ENCODE measurements around the gene MACROD1. TPM values are rescaled to one million over a fixed set of nuclear protein-coding genes. Genes with fewer than 3 reads are reported as not detected.

Gene MACROD1
- total and polyA plus RNA-seq, 2 donors, result 9.7 to 16.6 TPM

DNA sequence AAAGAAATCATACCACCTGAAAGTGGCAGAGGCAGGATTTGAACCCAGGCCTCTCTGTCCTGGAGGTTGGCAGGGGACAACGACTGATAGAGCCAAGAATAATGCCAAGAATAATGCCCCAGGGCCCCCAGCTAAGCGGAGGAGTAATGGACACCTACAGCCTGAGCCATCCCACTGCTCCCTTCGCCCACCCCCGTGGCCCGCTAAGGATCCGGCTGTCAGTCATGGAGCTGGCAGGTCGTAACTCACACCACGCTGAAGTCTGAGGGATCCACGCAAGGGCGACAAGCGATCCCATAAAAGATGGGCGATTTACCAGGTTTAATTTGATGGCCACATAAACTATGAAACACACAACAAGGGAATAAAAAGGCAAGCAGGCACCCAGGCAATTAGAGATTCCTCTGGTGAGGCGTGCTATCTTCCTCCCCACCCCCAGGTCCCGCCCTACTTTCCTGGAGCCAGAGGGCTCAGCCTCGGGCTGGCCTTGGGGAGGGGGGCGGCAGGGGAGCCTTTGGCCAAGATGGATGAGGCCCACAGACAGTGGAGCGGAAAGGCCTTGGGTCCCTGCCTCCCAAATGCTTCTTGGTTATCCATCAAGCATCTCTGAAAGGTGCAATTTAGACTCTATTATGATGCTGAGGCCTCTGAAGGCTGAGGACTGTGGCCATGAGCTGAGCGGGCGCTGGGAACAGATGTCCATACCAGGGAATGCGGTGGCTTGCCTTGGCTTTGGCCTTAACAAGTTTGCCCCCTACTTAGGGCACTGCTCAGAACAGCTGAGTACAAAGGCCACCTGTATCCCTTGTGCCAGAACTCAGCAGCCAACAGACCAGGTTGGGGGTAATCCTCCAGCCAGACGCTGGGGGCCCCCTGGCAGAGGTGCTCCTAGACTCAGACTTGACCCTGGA is 55.2 kb downstream of the MACROD1 start:
- 90% methylated on average over 21 of the region's 21 CpGs for WGBS
- Histone ChIP-seq H3K27ac (ENCODE audit: low read depth in 1 of 2, low read length in 1 of 2) (no peak overlapping the region), H3K4me3 (ENCODE audit: low read length in 2 of 2) (no peak overlapping the region), H3K9me3 (ENCODE audit: control insufficient read depth in 2 of 2, insufficient read depth in 1 of 2, low read length in 1 of 2) (no peaks in the 10 kb centered on the region), H3K27me3 (ENCODE audit: control insufficient read depth in 2 of 2, insufficient read depth in 1 of 2, low read length in 1 of 2) (no peaks in the 10 kb centered on the region), H3K36me3 (ENCODE audit: control insufficient read depth in 2 of 2, insufficient read depth in 2 of 2, low read length in 1 of 2) (no peaks in the 10 kb centered on the region), H3K4me1 (ENCODE audit: control insufficient read depth in 2 of 2, insufficient read depth in 2 of 2, low read length in 2 of 2) (no peaks in the 10 kb centered on the region)
- no peak for DNase-seq (ENCODE audit: low read depth in 6 of 9, low spot score in 9 of 9)

DNA sequence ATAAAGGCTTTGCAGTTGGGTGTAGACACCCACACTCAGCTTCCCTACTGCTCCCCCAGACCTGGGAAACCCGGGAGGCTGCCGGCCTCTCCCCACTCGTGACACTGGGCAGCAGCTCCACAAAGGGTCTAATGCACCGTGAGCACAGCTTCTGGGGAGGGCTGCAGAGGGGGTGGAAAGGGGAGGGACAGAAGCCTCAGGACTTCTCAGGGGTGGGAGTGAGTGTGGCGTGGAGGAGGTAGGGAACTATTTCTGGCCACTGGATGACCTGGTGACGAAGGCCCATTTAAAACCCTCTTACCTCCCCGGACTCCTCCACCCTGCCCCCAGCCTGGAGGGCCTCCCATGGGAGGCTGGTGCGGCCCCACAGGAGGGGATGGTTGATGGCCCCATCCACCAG is 56.6 kb downstream of the MACROD1 start:
- 96% methylated on average over 8 of the region's 8 CpGs for WGBS
- no peaks in the 10 kb centered on the region for H3K9me3 ChIP-seq (ENCODE audit: control insufficient read depth in 2 of 2, insufficient read depth in 1 of 2, low read length in 1 of 2)
- H3K27me3 ChIP-seq (ENCODE audit: control insufficient read depth in 2 of 2, insufficient read depth in 1 of 2, low read length in 1 of 2), result no peaks in the 10 kb centered on the region
- DNase-seq (ENCODE audit: low read depth in 6 of 9, low spot score in 9 of 9), result no peak
- no peaks in the 10 kb centered on the region for H3K4me1 ChIP-seq (ENCODE audit: control insufficient read depth in 2 of 2, insufficient read depth in 2 of 2, low read length in 2 of 2)
- no peak overlapping the region for H3K4me3 ChIP-seq (ENCODE audit: low read length in 2 of 2)
- H3K36me3 ChIP-seq (ENCODE audit: control insufficient read depth in 2 of 2, insufficient read depth in 2 of 2, low read length in 1 of 2), result no peaks in the 10 kb centered on the region
- no peak overlapping the region for H3K27ac ChIP-seq (ENCODE audit: low read depth in 1 of 2, low read length in 1 of 2)

DNA sequence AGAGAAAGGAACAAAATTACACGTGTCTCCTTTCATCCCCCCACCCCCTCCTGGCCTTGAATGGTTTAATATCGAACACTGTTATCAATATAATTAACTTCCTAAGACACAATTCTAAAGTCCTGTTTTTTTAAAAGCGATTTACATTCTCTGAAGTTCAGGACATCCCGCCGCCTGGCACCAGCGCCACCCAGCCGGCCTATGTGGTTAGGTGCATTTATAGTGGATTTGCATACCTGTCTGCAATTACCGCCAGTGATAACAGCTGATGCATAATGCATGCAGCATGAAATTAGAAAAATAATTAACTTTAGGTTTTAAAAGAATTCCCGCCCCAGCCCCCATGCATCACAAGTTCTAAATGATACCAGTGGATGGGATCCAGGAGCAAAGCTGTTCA is 58.6 kb downstream of the MACROD1 start:
- Histone ChIP-seq H3K4me1 (ENCODE audit: control insufficient read depth in 2 of 2, insufficient read depth in 2 of 2, low read length in 2 of 2) (peaks cover 0 to 13% of the 10 kb centered on the region in 2 donors), H3K9me3 (ENCODE audit: control insufficient read depth in 2 of 2, insufficient read depth in 1 of 2, low read length in 1 of 2) (no peaks in the 10 kb centered on the region), H3K36me3 (ENCODE audit: control insufficient read depth in 2 of 2, insufficient read depth in 2 of 2, low read length in 1 of 2) (no peaks in the 10 kb centered on the region), H3K27ac (ENCODE audit: low read depth in 1 of 2, low read length in 1 of 2) (no peak overlapping the region), H3K4me3 (ENCODE audit: low read length in 2 of 2) (no peak overlapping the region), H3K27me3 (ENCODE audit: control insufficient read depth in 2 of 2, insufficient read depth in 1 of 2, low read length in 1 of 2) (no peaks in the 10 kb centered on the region)
- DNase-seq (ENCODE audit: low read depth in 6 of 9, low spot score in 9 of 9), result no peak
- WGBS, result 92% methylated on average over 9 of the region's 9 CpGs

DNA sequence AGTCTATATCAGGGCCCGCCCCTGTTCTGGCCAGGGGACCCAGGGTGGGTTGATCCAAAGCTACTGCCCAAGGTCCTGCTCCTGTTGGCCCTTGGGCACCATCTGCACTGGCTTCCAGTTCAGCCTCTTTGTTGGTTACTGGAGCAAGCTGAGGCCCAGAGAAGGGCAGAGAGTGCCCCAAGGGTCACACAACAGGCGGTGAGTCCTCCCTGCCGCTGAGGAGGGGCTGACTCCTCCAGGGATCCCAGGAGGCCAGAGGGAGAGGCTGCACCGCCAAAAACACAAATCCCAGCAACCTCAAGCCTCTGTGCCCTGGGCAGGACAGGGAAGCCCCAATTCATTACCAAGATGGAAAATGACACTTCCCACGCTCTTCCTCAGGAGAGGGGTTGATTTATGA is 61.3 kb downstream of the MACROD1 start:
- H3K4me1 ChIP-seq (ENCODE audit: control insufficient read depth in 2 of 2, insufficient read depth in 2 of 2, low read length in 2 of 2), result peaks cover 0 to 19% of the 10 kb centered on the region in 2 donors
- WGBS, result 99% methylated on average over 5 of the region's 5 CpGs
- no peak overlapping the region for H3K4me3 ChIP-seq (ENCODE audit: low read length in 2 of 2)
- H3K27me3 ChIP-seq (ENCODE audit: control insufficient read depth in 2 of 2, insufficient read depth in 1 of 2, low read length in 1 of 2), result no peaks in the 10 kb centered on the region
- no peaks in the 10 kb centered on the region for H3K36me3 ChIP-seq (ENCODE audit: control insufficient read depth in 2 of 2, insufficient read depth in 2 of 2, low read length in 1 of 2)
- no peak overlapping the region for H3K27ac ChIP-seq (ENCODE audit: low read depth in 1 of 2, low read length in 1 of 2)
- H3K9me3 ChIP-seq (ENCODE audit: control insufficient read depth in 2 of 2, insufficient read depth in 1 of 2, low read length in 1 of 2), result no peaks in the 10 kb centered on the region
- no peak for DNase-seq (ENCODE audit: low read depth in 6 of 9, low spot score in 9 of 9)

DNA sequence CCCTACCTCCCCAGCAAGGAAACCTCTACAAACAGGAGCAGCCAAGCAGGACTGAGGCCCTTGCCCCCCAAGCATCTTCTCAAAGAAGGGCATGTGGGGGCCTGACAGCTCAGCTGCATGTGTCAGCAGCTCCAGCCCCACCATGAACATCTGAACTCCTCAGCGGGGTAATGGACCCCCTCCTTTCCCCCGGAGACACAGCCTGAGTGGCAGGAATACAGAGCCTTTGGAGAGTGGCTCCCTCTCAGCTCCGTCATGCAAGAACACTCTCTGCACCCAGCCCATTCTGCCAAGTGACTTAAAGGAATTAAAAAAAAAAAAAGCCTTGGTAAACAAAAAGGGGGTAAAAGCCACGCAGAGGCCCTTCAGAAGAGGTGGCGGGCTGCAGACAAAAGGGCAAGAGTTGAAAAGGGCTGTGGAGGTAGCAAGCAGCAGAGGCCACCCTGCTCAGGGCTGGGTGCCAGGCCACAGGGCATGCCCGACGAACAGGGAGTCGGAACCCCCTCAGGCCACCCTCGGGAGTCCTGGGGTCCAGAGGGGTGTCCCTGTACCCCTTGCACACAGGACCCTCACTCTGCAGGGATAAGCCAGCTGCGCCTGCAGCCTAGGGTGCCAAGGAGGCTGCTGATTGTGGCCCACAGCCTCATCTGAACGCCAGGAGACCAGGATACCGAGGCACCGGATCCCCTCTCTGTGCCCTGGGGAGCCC is 62.5 kb downstream of the MACROD1 start:
- no peak for DNase-seq (ENCODE audit: low read depth in 6 of 9, low spot score in 9 of 9)
- Histone ChIP-seq H3K9me3 (ENCODE audit: control insufficient read depth in 2 of 2, insufficient read depth in 1 of 2, low read length in 1 of 2) (no peaks in the 10 kb centered on the region), H3K4me3 (ENCODE audit: low read length in 2 of 2) (no peak overlapping the region), H3K36me3 (ENCODE audit: control insufficient read depth in 2 of 2, insufficient read depth in 2 of 2, low read length in 1 of 2) (no peaks in the 10 kb centered on the region), H3K4me1 (ENCODE audit: control insufficient read depth in 2 of 2, insufficient read depth in 2 of 2, low read length in 2 of 2) (peaks cover 0 to 19% of the 10 kb centered on the region in 2 donors), H3K27ac (ENCODE audit: low read depth in 1 of 2, low read length in 1 of 2) (no peak overlapping the region), H3K27me3 (ENCODE audit: control insufficient read depth in 2 of 2, insufficient read depth in 1 of 2, low read length in 1 of 2) (no peaks in the 10 kb centered on the region)
- 94% methylated on average over 13 of the region's 13 CpGs for WGBS

DNA sequence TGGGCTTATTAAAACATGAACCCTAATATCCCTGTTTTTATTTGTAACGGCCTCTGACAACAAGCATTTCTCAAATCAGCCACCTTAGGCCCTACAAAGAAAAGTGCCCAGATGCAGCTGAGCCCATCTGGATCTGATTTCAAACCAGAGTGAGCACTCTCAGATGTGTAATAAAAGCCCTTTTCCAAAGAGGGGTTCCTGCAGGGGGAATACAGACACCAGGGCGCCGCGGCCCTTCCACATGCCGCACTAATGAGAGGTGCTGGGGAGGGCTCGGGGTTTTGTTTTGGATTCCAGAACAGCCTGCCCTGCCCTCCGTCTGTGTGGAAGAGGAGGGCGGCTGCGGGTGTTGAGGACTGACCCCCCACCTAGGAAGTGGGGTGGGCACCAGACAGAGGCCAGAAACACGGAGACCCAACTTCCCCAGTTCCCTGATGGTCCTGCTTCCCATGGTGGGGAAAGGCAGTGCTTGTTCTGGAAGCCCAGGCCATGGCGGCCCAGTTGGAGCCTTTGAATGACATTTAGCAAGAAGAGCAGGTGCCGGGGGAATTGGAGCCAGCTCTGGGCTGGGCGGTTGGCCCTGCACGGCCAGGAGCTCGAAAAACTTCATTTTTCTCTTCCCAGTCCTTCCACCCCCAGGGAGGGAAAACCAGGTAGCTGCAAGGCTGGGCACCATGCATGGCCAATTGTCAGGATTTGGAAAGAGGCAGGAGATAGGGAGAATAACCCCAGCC is 63.7 kb downstream of the MACROD1 start:
- Histone ChIP-seq H3K27me3 (ENCODE audit: control insufficient read depth in 2 of 2, insufficient read depth in 1 of 2, low read length in 1 of 2) (no peaks in the 10 kb centered on the region), H3K27ac (ENCODE audit: low read depth in 1 of 2, low read length in 1 of 2) (no peak overlapping the region), H3K36me3 (ENCODE audit: control insufficient read depth in 2 of 2, insufficient read depth in 2 of 2, low read length in 1 of 2) (no peaks in the 10 kb centered on the region), H3K4me1 (ENCODE audit: control insufficient read depth in 2 of 2, insufficient read depth in 2 of 2, low read length in 2 of 2) (peaks cover 0 to 19% of the 10 kb centered on the region in 2 donors), H3K9me3 (ENCODE audit: control insufficient read depth in 2 of 2, insufficient read depth in 1 of 2, low read length in 1 of 2) (no peaks in the 10 kb centered on the region), H3K4me3 (ENCODE audit: low read length in 2 of 2) (no peak overlapping the region)
- 94% methylated on average over 15 of the region's 15 CpGs for WGBS
- no peak for DNase-seq (ENCODE audit: low read depth in 6 of 9, low spot score in 9 of 9)

DNA sequence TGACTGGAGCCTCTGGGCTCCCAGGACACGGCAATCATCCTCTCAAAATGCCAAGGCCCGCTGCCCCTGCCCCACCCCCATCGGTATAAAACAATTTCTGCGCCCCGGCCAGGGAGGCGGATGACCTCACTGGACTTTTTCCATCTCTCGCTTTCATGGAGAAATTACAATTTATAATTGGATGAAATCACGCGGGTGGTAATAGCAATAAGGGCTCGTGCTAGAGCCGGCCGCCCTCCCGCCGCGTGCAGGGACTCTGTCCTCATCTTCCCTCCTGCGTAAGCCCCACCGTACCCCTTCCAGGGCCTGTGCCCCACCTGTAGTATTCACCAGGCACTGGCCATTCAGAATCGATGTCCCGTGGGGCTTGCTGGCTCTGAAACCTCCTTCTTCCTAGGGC is 64.5 kb downstream of the MACROD1 start:
- Histone ChIP-seq H3K27me3 (ENCODE audit: control insufficient read depth in 2 of 2, insufficient read depth in 1 of 2, low read length in 1 of 2) (no peaks in the 10 kb centered on the region), H3K4me3 (ENCODE audit: low read length in 2 of 2) (no peak overlapping the region), H3K4me1 (ENCODE audit: control insufficient read depth in 2 of 2, insufficient read depth in 2 of 2, low read length in 2 of 2) (peaks cover 0 to 19% of the 10 kb centered on the region in 2 donors), H3K36me3 (ENCODE audit: control insufficient read depth in 2 of 2, insufficient read depth in 2 of 2, low read length in 1 of 2) (no peaks in the 10 kb centered on the region), H3K27ac (ENCODE audit: low read depth in 1 of 2, low read length in 1 of 2) (no peak overlapping the region), H3K9me3 (ENCODE audit: control insufficient read depth in 2 of 2, insufficient read depth in 1 of 2, low read length in 1 of 2) (no peaks in the 10 kb centered on the region)
- 97% methylated on average over 19 of the region's 19 CpGs for WGBS
- DNase-seq (ENCODE audit: low read depth in 6 of 9, low spot score in 9 of 9), result no peak

DNA sequence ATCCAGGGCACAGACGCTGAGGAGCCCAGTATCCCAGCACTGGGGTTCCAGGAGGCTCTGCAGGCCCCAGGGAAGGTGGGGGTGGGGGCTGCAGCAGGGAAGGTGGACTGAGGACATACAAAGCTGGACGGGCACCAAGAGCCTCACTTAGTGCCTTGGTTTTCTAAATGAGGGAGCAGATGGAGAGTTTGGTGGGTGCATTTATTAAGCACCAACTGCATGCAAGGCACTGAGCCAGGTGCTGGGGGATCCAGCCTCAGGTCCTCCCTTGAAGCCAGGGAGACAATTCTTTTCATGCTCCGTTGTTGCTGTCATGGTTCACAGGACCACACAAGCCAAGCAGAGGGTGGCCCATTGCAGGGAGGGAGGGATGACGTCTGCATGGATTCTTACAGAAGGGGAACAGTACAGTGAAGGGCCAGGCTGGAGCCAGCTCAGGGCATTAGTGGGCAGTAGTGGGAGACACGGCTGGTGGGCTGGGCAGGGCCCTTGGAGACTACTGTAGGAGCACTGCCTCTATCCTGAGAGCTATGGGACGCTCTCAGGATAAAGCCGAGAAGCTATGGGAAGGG is 65.0 kb downstream of the MACROD1 start:
- H3K4me1 ChIP-seq (ENCODE audit: control insufficient read depth in 2 of 2, insufficient read depth in 2 of 2, low read length in 2 of 2), result peaks cover 0 to 21% of the 10 kb centered on the region in 2 donors
- H3K9me3 ChIP-seq (ENCODE audit: control insufficient read depth in 2 of 2, insufficient read depth in 1 of 2, low read length in 1 of 2), result no peaks in the 10 kb centered on the region
- no peak overlapping the region for H3K27ac ChIP-seq (ENCODE audit: low read depth in 1 of 2, low read length in 1 of 2)
- H3K36me3 ChIP-seq (ENCODE audit: control insufficient read depth in 2 of 2, insufficient read depth in 2 of 2, low read length in 1 of 2), result no peaks in the 10 kb centered on the region
- H3K4me3 ChIP-seq (ENCODE audit: low read length in 2 of 2), result no peak overlapping the region
- DNase-seq (ENCODE audit: low read depth in 6 of 9, low spot score in 9 of 9), result no peak
- no peaks in the 10 kb centered on the region for H3K27me3 ChIP-seq (ENCODE audit: control insufficient read depth in 2 of 2, insufficient read depth in 1 of 2, low read length in 1 of 2)
- 92% methylated on average over 7 of the region's 7 CpGs for WGBS

Data from thymus (tissue), 11 donors.